Measurements from ENCODE around the gene CLEC18C.

- TF ChIP-seq CTCF (IDR thresholded peaks at IDR 0.05) (no peak), POLR2A (IDR thresholded peaks at IDR 0.05) (no peak)
These were observed 15.9 kb upstream of the CLEC18C start for GRCh38 chr16:70157477-70158260.
